PC-9 (cell line): Measurements from ENCODE around the gene SCN3A. TPM values are rescaled to one million over a fixed set of nuclear protein-coding genes. Genes with fewer than 3 reads are reported as not detected.

Experiments
- BruUV-seq: library from RNA; stranded (reverse); fragments of 400-500 nt; replicated peaks from 2 replicates; lab custom pipeline; 2021; lab: Mats Ljungman, UMichigan
- CTCF ChIA-PET: fragments of 300-600 bp; sonication (Branson Sonifier 250); formaldehyde crosslinking; loops from one replicate; lab custom pipeline; 2022; ENCODE audit warnings: antibody characterized with exemption; lab: Charles Lee
- POLR2A ChIA-PET: fragments of 300-600 bp; sonication (Branson Sonifier 250); formaldehyde crosslinking; loops from one replicate; lab custom pipeline; 2022; ENCODE audit warnings: antibody characterized with exemption; ENCODE audit not compliant: unreplicated experiment; lab: Charles Lee
- DNase-seq, 2 experiments: peaks; one replicate each; pipeline versions ENCODE4 v3.0.0 to v3.0.0-alpha.2; 2015 to 2022; ENCODE audit warnings: mixed read lengths in 1 of 2
- H2AFZ ChIP-seq: fragments of 200-600 bp; sonication (generic); 2 replicates; pipeline ENCODE4 v1.8.1; 2017; ENCODE audit warnings: antibody characterized with exemption
- H3F3A ChIP-seq: fragments of 200-600 bp; sonication (generic); 2 replicates; pipeline ENCODE4 v1.8.1; 2017; ENCODE audit warnings: antibody characterized with exemption, mild to moderate bottlenecking, low read depth; ENCODE audit not compliant: insufficient read depth
- H3K27ac ChIP-seq: fragments of 200-600 bp; sonication (generic); 2 replicates; pipeline ENCODE4 v1.6.1; 2016; ENCODE audit warnings: mixed run types
- H3K27me3 ChIP-seq: fragments of 200-600 bp; sonication (generic); 2 replicates; pipeline ENCODE4 v1.6.1; 2016; ENCODE audit warnings: low read depth, mixed run types; ENCODE audit not compliant: insufficient read depth
- H3K36me3 ChIP-seq: fragments of 200-600 bp; sonication (generic); 2 replicates; pipeline ENCODE4 v1.6.1; 2016; ENCODE audit warnings: low read depth, mixed run types
- H3K4me1 ChIP-seq: fragments of 200-600 bp; sonication (generic); replicated peaks from 2 replicates; pipeline ENCODE4 v1.6.1; 2016; ENCODE audit warnings: mixed run types; ENCODE audit not compliant: insufficient read depth
- H3K4me2 ChIP-seq: fragments of 200-600 bp; sonication (generic); 2 replicates; pipeline ENCODE4 v1.6.1; 2017; ENCODE audit warnings: mixed run types
- H3K4me3 ChIP-seq: fragments of 200-600 bp; sonication (generic); 2 replicates; pipeline ENCODE4 v1.6.1; 2016; ENCODE audit warnings: mixed run types
- H3K79me2 ChIP-seq: fragments of 200-600 bp; sonication (generic); 2 replicates; pipeline ENCODE4 v1.6.1; 2017; ENCODE audit warnings: low read depth, mixed run types
- H3K9me2 ChIP-seq: fragments of 200-600 bp; sonication (generic); 2 replicates; pipeline ENCODE4 v1.8.1; 2017; ENCODE audit warnings: mild to moderate bottlenecking; ENCODE audit not compliant: insufficient read depth
- H3K9me3 ChIP-seq: fragments of 200-600 bp; sonication (generic); 2 replicates; pipeline ENCODE4 v1.8.1; 2016; ENCODE audit warnings: low read depth; ENCODE audit not compliant: insufficient read depth
- H4K20me1 ChIP-seq: fragments of 200-600 bp; sonication (generic); 2 replicates; pipeline ENCODE4 v1.8.1; 2017; ENCODE audit not compliant: insufficient read depth
- CTCF ChIP-seq: fragments of 200-600 bp; sonication (generic); conservative IDR thresholded peaks from 2 replicates; pipeline ENCODE4 v1.6.1; 2017; ENCODE audit warnings: mixed run types, antibody characterized with exemption, mild to moderate bottlenecking, moderate library complexity
- EZH2 ChIP-seq: fragments of 200-600 bp; sonication (generic); IDR thresholded peaks from 2 replicates; pipeline ENCODE4 v1.8.0; 2017; ENCODE audit warnings: antibody characterized with exemption, low read depth
- intact Hi-C: fragments of 100-400 bp; cut with micrococcal nuclease; formaldehyde crosslinking; loops from one replicate; pipeline ENCODE4 v1.10.0; 2022; ENCODE audit not compliant: unreplicated experiment
- total RNA-seq: library from RNA; stranded (reverse); gene quantifications from 2 replicates; pipeline ENCODE4 v1.2.3, GENCODE V29; 2021

Gene SCN3A
- total RNA-seq, 1 experiment from 2014 or later: not detected

- BruUV-seq: no TSS peak
- TF ChIP-seq EZH2: no peak
- no peak for TF ChIP-seq CTCF
- H4K20me1 ChIP-seq: no peaks in the 10 kb centered on the region
- H3F3A ChIP-seq: no peaks in the 10 kb centered on the region
- H3K27me3 ChIP-seq: no peaks in the 10 kb centered on the region
- H3K9me2 ChIP-seq: no peaks in the 10 kb centered on the region
- H3K36me3 ChIP-seq: no peaks in the 10 kb centered on the region
- H3K27ac ChIP-seq: no peak overlapping the region
- intact Hi-C loops: no loop called here
- no peaks in the 10 kb centered on the region for H3K9me3 ChIP-seq
- H3K4me3 ChIP-seq: no peak overlapping the region
- no peaks in the 10 kb centered on the region for H3K79me2 ChIP-seq
- ChIA-PET POLR2A (no interaction called here), CTCF (no interaction called here)
- H2AFZ ChIP-seq: no peak overlapping the region
- DNase-seq: no peak
- no peak overlapping the region for H3K4me2 ChIP-seq
- H3K4me1 ChIP-seq: no peaks in the 10 kb centered on the region
Observed at GRCh38 chr2:165112789-165113188, 91.1 kb downstream of the SCN3A start.

- H3F3A ChIP-seq: no peaks in the 10 kb centered on the region
- H3K4me3 ChIP-seq: no peak overlapping the region
- no peaks in the 10 kb centered on the region for H3K4me1 ChIP-seq
- H4K20me1 ChIP-seq: no peaks in the 10 kb centered on the region
- ChIA-PET CTCF (no interaction called here), POLR2A (no interaction called here)
- intact Hi-C loops: no loop called here
- no TSS peak for BruUV-seq
- no peaks in the 10 kb centered on the region for H3K27me3 ChIP-seq
- TF ChIP-seq EZH2 (no peak), CTCF (no peak)
- no peak for DNase-seq
- no peaks in the 10 kb centered on the region for H3K9me3 ChIP-seq
- no peaks in the 10 kb centered on the region for H3K36me3 ChIP-seq
- no peaks in the 10 kb centered on the region for H3K79me2 ChIP-seq
- H2AFZ ChIP-seq: no peak overlapping the region
- no peak overlapping the region for H3K4me2 ChIP-seq
- H3K27ac ChIP-seq: no peak overlapping the region
- H3K9me2 ChIP-seq: no peaks in the 10 kb centered on the region
Observed at GRCh38 chr2:165112133-165112573, 91.7 kb downstream of the SCN3A start.

GRCh38 chr2:165110394-165110793, 93.5 kb downstream of the SCN3A start:
- intact Hi-C loops: no loop called here
- Histone ChIP-seq H2AFZ (no peak overlapping the region), H3K4me2 (no peak overlapping the region), H3K4me3 (no peak overlapping the region), H3K9me3 (no peaks in the 10 kb centered on the region), H3K9me2 (no peaks in the 10 kb centered on the region), H3K4me1 (no peaks in the 10 kb centered on the region), H3K27ac (no peak overlapping the region), H4K20me1 (no peaks in the 10 kb centered on the region), H3K36me3 (no peaks in the 10 kb centered on the region), H3K79me2 (no peaks in the 10 kb centered on the region), H3K27me3 (no peaks in the 10 kb centered on the region), H3F3A (no peaks in the 10 kb centered on the region)
- DNase-seq: no peak
- no TSS peak for BruUV-seq
- ChIA-PET CTCF (no interaction called here), POLR2A (no interaction called here)
- TF ChIP-seq CTCF (no peak), EZH2 (no peak)
